Measurements from ENCODE around the gene ADORA2B. TPM values are rescaled to one million over a fixed set of nuclear protein-coding genes. Genes with fewer than 3 reads are reported as not detected.

ADORA2B gene
- total and polyA plus RNA-seq, 2 of the 8 experiments (the other 6 are each of a cell fraction or from before 2014, with no cell fraction given): 2.6 to 8.2 TPM

GRCh38 chr17:15969463-15969862, 24.5 kb downstream of the ADORA2B start:
- no peak overlapping the region for H3K4ac ChIP-seq (replicated peaks; ENCODE audit: insufficient read length, low read depth, low read length)
- H3K4me3 ChIP-seq (ENCODE audit: extremely low read depth in 1 of 4, insufficient read depth in 2 of 4, low read depth in 3 of 4, low read length in 4 of 4): no peak overlapping the region
- H2BK12ac ChIP-seq (ENCODE audit: low read depth, low read length): peak overlapping the region; percentile 65; the same call in 1 of the 2 replicates
- peaks cover 5% of the 10 kb centered on the region for H3K23me2 ChIP-seq (ENCODE audit: low read depth, low read length)
- H3K27me3 ChIP-seq (replicated peaks in 1 of 4; ENCODE audit: control insufficient read depth in 3 of 4, extremely low read depth in 1 of 4, insufficient read depth in 3 of 4, low read length in 3 of 4): 0 out of 7 replicates have a peak, but pooled peaks cover 0 to 2% (median 0%) of the 10 kb centered on the region in 4 experiments
- H4K91ac ChIP-seq (replicated peaks; ENCODE audit: insufficient read length, low read length): no peak overlapping the region
- no peaks in the 10 kb centered on the region for H3K9me3 ChIP-seq (ENCODE audit: insufficient read depth in 2 of 2, low read depth in 1 of 2, low read length in 1 of 2)
- H4K5ac ChIP-seq (ENCODE audit: insufficient read length, low read depth, low read length): no peak overlapping the region
- no peaks in the 10 kb centered on the region for H4K20me1 ChIP-seq (replicated peaks in 1 of 2; ENCODE audit: control insufficient read depth in 1 of 2, insufficient read depth in 2 of 2, low read length in 2 of 2)
- 94% methylated on average over 8 of the region's 8 CpGs; no CpG with 5 or more reads in 1 of the 2 experiments for WGBS, 2 experiments (ENCODE audit: extremely low coverage in 1 of 2, insufficient coverage in 1 of 2, insufficient read length in 1 of 2, insufficient replicate concordance in 2 of 2, low coverage in 1 of 2, low lambda C conversion rate in 2 of 2, missing lambda C conversion rate in 1 of 2)
- H3K14ac ChIP-seq (ENCODE audit: insufficient read length): no peak overlapping the region
- H3K4me1 ChIP-seq (replicated peaks in 1 of 4; ENCODE audit: control insufficient read depth in 3 of 4, insufficient read depth in 4 of 4, low read length in 3 of 4): peaks cover 12 to 34% (median 23%) of the 10 kb centered on the region in 4 experiments
- H3K79me1 ChIP-seq (ENCODE audit: low read depth, low read length): 0 out of 2 replicates have a peak, but pooled peaks cover 3% of the 10 kb centered on the region
- H3K36me3 ChIP-seq (ENCODE audit: control insufficient read depth in 2 of 4, insufficient read depth in 4 of 4, low read length in 3 of 4): no peaks in the 10 kb centered on the region
- H2AFZ ChIP-seq (ENCODE audit: low read length): no peak overlapping the region
- H3K79me2 ChIP-seq (ENCODE audit: control insufficient read depth in 1 of 2, insufficient read depth in 2 of 2, low read length in 2 of 2): no peaks in the 10 kb centered on the region
- H4K8ac ChIP-seq (ENCODE audit: extremely low read depth, insufficient read depth, low read length): no peak overlapping the region
- H2BK20ac ChIP-seq (ENCODE audit: low read length): no peak overlapping the region
- H2BK15ac ChIP-seq (ENCODE audit: low read length): 0 out of 2 replicates have a peak overlapping the region, but pooled peaks have one; percentile 62
- H3K4me2 ChIP-seq (ENCODE audit: insufficient read depth in 1 of 2, low read depth in 2 of 2, low read length in 2 of 2): no peak overlapping the region; a peak in 1 of 4 replicates
- H3K23ac ChIP-seq (ENCODE audit: insufficient read length): no peak overlapping the region
- no peak overlapping the region for H2BK5ac ChIP-seq (ENCODE audit: low read depth, low read length)
- ChIA-PET POLR2A (ENCODE audit: partially characterized antibody) (interaction anchor here (3.0 kb wide), 1 partner anchor 13 kb away, joined by 7 read pairs; no protein-coding TSS in a partner anchor), CTCF (ENCODE audit: partially characterized antibody) (interaction anchor here (0.6 to 1.4 kb wide), 5 partner anchors 11 to 939 kb away, joined by 3 to 4 read pairs (median 3); partner anchors contain the start of gene ADORA2B)
- DNase-seq (ENCODE audit: low read depth in 1 of 2, low spot score in 2 of 2): no peak
- H3K9ac ChIP-seq (replicated peaks in 1 of 4; ENCODE audit: extremely low read depth in 1 of 4, low read depth in 3 of 4, low read length in 3 of 4): no peak overlapping the region
- no peak overlapping the region for H3K56ac ChIP-seq (replicated peaks; ENCODE audit: insufficient read length, low read depth, low read length)
- H2AK5ac ChIP-seq (ENCODE audit: low read depth, low read length): peak overlapping the region; percentile 40
- no peak overlapping the region for H3K18ac ChIP-seq (ENCODE audit: extremely low read depth, low read length)
- no peak for FAIRE-seq
- H3K27ac ChIP-seq (ENCODE audit: low read depth, low read length): no peak overlapping the region
- H2BK120ac ChIP-seq (replicated peaks; ENCODE audit: low read depth, low read length): no peak overlapping the region
